ENCODE data around the gene FAF2.

The FAF2 gene

DNA sequence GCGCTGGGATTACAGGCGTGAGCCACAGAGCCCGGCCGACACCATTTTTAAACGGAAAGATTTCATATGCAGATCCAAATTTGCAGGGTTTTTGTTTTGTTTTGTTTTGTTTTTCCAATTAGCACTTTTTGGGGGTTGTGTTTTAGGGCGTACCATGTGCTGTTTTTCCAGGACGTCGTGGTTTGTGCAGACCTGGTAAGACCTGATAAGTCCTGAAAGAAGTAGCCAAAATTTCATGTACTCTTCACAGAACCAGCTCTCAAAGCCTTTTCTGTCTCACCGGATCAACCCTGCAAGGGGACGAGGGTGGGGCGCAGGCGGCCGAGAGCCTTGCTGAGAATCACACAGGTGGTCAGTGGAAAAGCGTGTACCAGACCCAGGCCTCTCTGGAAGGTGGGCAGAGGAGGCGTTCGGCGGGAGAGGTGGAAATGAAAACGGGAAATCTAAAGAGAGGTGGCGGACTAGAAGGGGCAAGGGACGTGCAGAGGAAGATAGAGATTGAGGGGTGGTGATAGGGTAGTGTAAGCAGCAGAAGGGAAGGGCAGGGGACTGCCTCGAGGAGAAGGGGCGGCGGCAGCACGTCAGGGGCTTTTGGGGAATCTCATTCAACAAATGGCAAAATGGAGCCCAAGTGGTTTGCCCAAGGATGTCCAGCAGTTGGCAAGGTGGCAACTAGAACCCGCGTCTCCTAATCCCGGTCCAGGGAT lies 1.1 kb upstream of the FAF2 start:
- TF ChIP-seq, protein P1, sequence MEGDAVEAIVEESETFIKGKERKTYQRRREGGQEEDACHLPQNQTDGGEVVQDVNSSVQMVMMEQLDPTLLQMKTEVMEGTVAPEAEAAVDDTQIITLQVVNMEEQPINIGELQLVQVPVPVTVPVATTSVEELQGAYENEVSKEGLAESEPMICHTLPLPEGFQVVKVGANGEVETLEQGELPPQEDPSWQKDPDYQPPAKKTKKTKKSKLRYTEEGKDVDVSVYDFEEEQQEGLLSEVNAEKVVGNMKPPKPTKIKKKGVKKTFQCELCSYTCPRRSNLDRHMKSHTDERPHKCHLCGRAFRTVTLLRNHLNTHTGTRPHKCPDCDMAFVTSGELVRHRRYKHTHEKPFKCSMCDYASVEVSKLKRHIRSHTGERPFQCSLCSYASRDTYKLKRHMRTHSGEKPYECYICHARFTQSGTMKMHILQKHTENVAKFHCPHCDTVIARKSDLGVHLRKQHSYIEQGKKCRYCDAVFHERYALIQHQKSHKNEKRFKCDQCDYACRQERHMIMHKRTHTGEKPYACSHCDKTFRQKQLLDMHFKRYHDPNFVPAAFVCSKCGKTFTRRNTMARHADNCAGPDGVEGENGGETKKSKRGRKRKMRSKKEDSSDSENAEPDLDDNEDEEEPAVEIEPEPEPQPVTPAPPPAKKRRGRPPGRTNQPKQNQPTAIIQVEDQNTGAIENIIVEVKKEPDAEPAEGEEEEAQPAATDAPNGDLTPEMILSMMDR (conservative IDR thresholded peaks at IDR 0.05): no peak
- no peak for TF ChIP-seq ZFX (IDR thresholded peaks at IDR 0.05)

DNA sequence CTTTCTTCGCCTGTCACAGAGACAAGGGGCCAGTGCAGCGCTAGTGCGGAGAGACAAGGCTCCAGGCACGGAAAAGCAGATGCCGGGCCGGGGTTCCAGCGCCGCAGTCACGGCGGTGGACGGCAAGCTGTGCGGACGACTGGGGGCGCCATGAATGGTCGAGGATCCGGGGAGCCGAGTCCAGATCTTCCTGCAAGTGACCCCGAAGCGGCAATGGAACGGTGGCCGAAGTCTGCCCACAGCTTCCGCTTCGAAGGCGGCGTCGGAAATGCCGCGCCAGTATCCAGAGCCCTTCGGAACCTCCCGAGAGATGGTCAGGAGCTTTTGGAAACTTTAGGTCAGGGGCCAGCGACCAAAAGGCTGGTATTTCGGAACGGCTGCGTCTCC lies 601 bp upstream of the FAF2 start:
- TF ChIP-seq, protein P1 (conservative IDR thresholded peaks at IDR 0.05): no peak
- no peak for TF ChIP-seq ZFX (IDR thresholded peaks at IDR 0.05)
- H3K27ac ChIP-seq: peak overlapping the region; percentile 96

More for the DNA sequence above, 1.1 kb upstream of the FAF2 start:
- peak overlapping the region; percentile 96 for H3K27ac ChIP-seq

DNA sequence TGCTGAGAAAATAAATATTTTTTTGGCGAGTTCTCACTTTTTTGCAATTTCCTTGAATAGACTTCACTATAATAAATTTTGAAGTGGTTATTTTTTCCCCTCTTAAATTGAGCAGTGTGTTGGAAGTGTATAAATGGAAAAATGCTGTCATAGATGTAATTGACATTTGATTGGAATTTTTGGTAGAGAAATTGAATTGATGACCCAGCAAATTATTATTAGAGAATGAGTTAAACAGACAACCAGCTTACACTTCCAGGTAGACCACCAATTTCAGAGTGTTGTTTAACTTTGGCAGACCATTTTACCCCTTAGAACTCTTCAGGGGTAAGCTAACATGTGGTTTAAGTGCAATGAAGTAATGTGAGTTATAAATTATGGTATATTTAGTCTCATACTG lies 1.9 kb downstream of the FAF2 start:
- no peak for TF ChIP-seq ZFX (IDR thresholded peaks at IDR 0.05)
- TF ChIP-seq, protein P1 (conservative IDR thresholded peaks at IDR 0.05): no peak
- no peak overlapping the region for H3K27ac ChIP-seq

DNA sequence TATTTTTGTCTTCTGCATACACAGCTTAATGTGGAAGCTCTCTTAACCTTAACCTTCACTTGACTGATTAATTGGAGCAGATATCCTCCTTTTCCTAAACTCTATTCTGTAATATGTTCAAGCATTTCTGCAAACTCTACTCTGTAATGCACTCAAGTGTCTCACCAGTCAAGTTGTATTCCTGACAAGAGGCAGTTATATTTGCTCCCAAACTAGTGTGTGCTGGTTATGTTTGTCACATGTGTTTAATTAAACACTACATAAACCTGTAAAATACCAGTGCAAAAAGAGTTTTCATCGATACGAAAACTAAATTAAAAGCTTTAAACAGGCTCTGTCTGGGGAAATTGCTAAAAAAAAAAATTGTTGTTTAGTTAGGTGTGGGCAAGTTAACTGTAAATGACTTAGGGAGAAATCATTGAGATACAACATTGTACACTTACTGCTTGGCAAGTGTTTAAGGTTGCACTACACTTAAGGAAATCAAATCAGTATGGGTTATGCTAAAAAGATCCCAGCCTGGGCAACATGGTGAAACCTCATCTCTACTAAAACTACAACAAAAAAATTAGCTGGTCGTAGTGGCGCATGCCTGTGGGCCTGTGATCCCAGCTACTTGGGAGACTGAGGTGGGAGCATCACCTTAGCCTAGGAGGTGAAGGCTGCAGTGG lies 6.7 kb downstream of the FAF2 start:
- TF ChIP-seq, protein P1 (conservative IDR thresholded peaks at IDR 0.05): no peak
- no peak for TF ChIP-seq ZFX (IDR thresholded peaks at IDR 0.05)
- H3K27ac ChIP-seq: no peak overlapping the region

DNA sequence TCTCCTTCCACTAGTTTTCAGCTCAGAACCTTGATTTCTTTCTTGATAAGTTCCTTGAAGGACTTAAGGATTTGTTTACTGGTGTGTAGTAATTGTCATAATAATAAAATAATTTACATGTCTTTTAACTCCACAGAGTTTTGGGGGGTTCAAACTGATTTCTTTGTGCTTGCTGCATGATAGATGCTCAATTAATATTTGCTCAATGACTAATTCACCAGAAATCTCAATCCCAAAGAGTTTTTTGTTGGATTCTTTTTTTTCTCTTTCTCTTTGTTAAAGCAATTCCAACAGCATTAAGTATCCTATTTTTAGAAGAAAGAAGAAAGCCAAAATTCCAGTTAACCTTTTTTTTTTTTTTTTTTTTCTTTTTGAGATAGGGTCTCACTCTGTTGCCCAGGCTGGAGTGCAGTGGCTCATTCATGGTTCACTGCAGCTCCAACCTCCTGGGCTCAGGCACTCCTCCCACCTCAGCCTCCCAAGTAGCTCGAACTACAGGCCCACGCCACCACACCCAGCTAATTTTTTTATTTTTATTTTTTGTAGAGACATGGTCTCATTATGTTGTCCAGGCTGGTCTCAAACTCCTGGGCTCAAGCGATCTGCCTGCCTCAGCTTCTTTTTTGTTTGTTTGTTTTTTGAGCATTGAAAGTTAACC lies 10.8 kb downstream of the FAF2 start:
- TF ChIP-seq ZFX (IDR thresholded peaks at IDR 0.05): no peak
- H3K27ac ChIP-seq: no peak overlapping the region

DNA sequence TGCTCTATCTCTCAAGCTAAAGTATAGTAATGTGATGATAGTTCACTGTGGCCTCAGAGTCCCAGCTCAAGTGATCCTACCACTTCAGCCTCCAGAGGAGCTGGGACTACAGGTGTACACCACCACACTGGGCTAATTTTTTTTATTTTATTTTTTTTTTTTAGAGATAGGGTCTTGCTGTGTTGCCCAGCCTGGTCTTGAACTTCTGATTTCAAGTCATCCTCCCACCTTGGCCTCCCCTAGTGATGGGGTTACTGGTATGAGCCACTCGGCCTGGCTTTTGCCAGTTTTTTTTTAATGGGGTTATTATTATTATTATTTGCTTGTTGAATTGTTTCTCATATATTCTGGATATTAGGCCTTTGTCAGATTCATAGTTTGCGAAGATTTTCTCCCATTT lies 13.2 kb downstream of the FAF2 start:
- H3K27ac ChIP-seq: no peak overlapping the region
- TF ChIP-seq ZFX (IDR thresholded peaks at IDR 0.05): no peak
- TF ChIP-seq, protein P1 (conservative IDR thresholded peaks at IDR 0.05): no peak

DNA sequence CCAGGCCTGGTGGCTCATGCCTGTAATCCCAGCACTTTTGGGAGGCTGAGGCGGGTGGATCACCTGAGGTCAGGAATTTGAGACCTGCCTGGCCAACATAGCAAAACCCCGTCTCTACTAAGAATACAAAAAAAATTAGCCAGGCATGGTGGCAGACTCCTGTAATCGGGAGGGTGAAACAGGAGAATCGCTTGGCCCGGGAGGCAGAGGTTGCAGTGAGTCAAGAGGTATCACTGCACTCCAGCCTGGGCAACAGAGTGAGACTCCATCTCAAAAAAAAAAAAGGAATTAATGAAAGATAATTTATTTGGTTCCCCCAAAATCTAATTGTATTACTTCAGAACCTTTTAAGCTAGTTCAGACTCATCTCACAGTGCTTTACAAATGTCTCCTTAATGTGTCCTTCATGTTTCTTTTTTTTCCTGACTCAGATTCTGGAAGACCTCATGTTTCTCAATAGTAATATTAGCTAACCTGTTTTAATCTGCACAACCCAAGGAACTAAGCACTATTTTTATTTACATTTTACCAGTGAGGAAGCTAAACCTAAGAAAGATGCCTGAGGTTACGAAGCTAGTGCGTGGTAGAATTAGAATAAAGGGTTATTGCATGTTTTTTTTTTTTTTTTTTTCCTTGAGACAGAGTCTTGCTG lies 15.1 kb downstream of the FAF2 start:
- no peak overlapping the region for H3K27ac ChIP-seq
- TF ChIP-seq ZFX (IDR thresholded peaks at IDR 0.05): no peak
- TF ChIP-seq, protein P1 (conservative IDR thresholded peaks at IDR 0.05): no peak
